Muscle of arm (tissue), 12 donors: ENCODE data around the gene GSE1. TPM values are rescaled to one million over a fixed set of nuclear protein-coding genes. Genes with fewer than 3 reads are reported as not detected.
"Not testable (repeated sequence)": the region's sequence is repeated elsewhere in the genome, so short reads cannot be mapped to it uniquely, and the experiment has no call there.

Experiments
- DNase-seq: peaks from one replicate; pipeline ENCODE4 v3.0.0-alpha.2; 2013
- polyA plus RNA-seq, 12 donors: library from polyadenylated mRNA; unstranded; fragments of 120-200 nt; gene quantifications; one replicate each; pipeline ENCODE4 v1.2.1, GENCODE V29; 2013; ENCODE audit not compliant: insufficient read length in 12 of 12

Gene GSE1
- polyA plus RNA-seq, 12 donors = 35.4 to 106 (median 53.9) TPM; not detected in 1

GRCh38 chr16:85589688-85590505, 23.2 kb upstream of the GSE1 start:
- DNase-seq = no peak

- DNase-seq = no peak
Observed at GRCh38 chr16:85590506-85590832, 22.7 kb upstream of the GSE1 start.

GRCh38 chr16:85591381-85591780, 21.7 kb upstream of the GSE1 start:
- no peak for DNase-seq

GRCh38 chr16:85592277-85592676, 20.8 kb upstream of the GSE1 start:
- not testable (repeated sequence) for DNase-seq

- no peak for DNase-seq
Observed at GRCh38 chr16:85592700-85593493, 20.2 kb upstream of the GSE1 start.

- DNase-seq = no peak
Observed at GRCh38 chr16:85593494-85594221, 19.5 kb upstream of the GSE1 start.

GRCh38 chr16:85594273-85594977, 18.7 kb upstream of the GSE1 start:
- no peak for DNase-seq

GRCh38 chr16:85594978-85595661, 18.0 kb upstream of the GSE1 start:
- no peak for DNase-seq

GRCh38 chr16:85595812-85596502, 17.2 kb upstream of the GSE1 start:
- no peak for DNase-seq

- DNase-seq = no peak
Observed at GRCh38 chr16:85598141-85598540, 15.0 kb upstream of the GSE1 start.

- no peak for DNase-seq
Observed at GRCh38 chr16:85600078-85600477, 13.0 kb upstream of the GSE1 start.

- DNase-seq = no peak
Observed at GRCh38 chr16:85600530-85601271, 12.4 kb upstream of the GSE1 start.

- no peak for DNase-seq
Observed at GRCh38 chr16:85601272-85601639, 11.9 kb upstream of the GSE1 start.

GRCh38 chr16:85601730-85602401, 11.3 kb upstream of the GSE1 start:
- no peak for DNase-seq

- DNase-seq = no peak
Observed at GRCh38 chr16:85602402-85603202, 10.5 kb upstream of the GSE1 start.

GRCh38 chr16:85603203-85603755, 9.8 kb upstream of the GSE1 start:
- no peak for DNase-seq

- DNase-seq = no peak
Observed at GRCh38 chr16:85604145-85604705, 8.9 kb upstream of the GSE1 start.
